BE2C (cell line): Measurements from ENCODE around the gene CLDN5.

ENCODE experiments used
- DNase-seq: peaks from one replicate; pipeline ENCODE4 v3.0.0-alpha.2; 2020
- H3K27me3 ChIP-seq: fragments of 250-450 bp; sonication (Bioruptor Pico); 2 replicates; pipeline ENCODE4 v1.5.1; 2020; ENCODE audit warnings: mild to moderate bottlenecking
- H3K36me3 ChIP-seq: fragments of 250-450 bp; sonication (Bioruptor Pico); 2 replicates; pipeline ENCODE4 v1.5.1; 2020; ENCODE audit warnings: mild to moderate bottlenecking
- H3K4me1 ChIP-seq: fragments of 250-450 bp; sonication (Bioruptor Pico); 2 replicates; pipeline ENCODE4 v1.5.1; 2020
- H3K4me3 ChIP-seq: 2 replicates; pipeline ENCODE4 v1.5.1; 2011; ENCODE audit warnings: low read depth, low read length
- H3K9me3 ChIP-seq: fragments of 250-450 bp; sonication (Bioruptor Pico); 2 replicates; pipeline ENCODE4 v1.5.1; 2020
- TF ChIP-seq, protein P1 (sequence below): IDR thresholded peaks from 2 replicates; pipeline ENCODE4 v1.5.1; 2012; ENCODE audit warnings: mild to moderate bottlenecking, low read depth, low read length

CLDN5 gene

GRCh38 chr22:19543970-19544708 lies 19.9 kb upstream of the CLDN5 start:
- H3K36me3 ChIP-seq = no peaks in the 10 kb centered on the region
- no peaks in the 10 kb centered on the region for H3K9me3 ChIP-seq
- no peaks in the 10 kb centered on the region for H3K4me1 ChIP-seq
- H3K4me3 ChIP-seq = no peak overlapping the region
- TF ChIP-seq, protein P1, sequence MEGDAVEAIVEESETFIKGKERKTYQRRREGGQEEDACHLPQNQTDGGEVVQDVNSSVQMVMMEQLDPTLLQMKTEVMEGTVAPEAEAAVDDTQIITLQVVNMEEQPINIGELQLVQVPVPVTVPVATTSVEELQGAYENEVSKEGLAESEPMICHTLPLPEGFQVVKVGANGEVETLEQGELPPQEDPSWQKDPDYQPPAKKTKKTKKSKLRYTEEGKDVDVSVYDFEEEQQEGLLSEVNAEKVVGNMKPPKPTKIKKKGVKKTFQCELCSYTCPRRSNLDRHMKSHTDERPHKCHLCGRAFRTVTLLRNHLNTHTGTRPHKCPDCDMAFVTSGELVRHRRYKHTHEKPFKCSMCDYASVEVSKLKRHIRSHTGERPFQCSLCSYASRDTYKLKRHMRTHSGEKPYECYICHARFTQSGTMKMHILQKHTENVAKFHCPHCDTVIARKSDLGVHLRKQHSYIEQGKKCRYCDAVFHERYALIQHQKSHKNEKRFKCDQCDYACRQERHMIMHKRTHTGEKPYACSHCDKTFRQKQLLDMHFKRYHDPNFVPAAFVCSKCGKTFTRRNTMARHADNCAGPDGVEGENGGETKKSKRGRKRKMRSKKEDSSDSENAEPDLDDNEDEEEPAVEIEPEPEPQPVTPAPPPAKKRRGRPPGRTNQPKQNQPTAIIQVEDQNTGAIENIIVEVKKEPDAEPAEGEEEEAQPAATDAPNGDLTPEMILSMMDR = no peak
- H3K27me3 ChIP-seq = no peaks in the 10 kb centered on the region
- DNase-seq = no peak

DNA sequence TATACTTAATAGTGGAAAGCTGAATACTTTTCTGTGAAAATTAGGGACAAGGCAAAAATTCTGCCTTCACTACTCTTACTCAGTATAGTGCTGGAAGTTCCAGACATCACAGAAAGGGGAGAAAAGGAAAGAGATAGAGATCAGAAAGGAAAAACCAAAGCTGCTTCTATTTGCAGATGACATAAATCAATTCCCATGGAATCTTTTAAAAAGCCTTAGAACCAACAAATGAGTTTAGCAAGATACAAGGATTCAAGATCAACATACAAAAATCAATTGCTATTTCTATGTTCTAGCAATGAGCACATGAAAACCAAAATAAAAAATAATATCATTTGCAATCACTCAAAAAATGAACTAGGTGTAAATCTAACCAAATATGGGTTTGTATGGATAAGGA lies 16.2 kb upstream of the CLDN5 start:
- DNase-seq = no peak
- H3K36me3 ChIP-seq = no peaks in the 10 kb centered on the region
- H3K4me1 ChIP-seq = no peaks in the 10 kb centered on the region
- TF ChIP-seq, protein P1 = no peak
- H3K4me3 ChIP-seq = no peak overlapping the region
- H3K9me3 ChIP-seq = no peaks in the 10 kb centered on the region
- H3K27me3 ChIP-seq = no peaks in the 10 kb centered on the region

DNA sequence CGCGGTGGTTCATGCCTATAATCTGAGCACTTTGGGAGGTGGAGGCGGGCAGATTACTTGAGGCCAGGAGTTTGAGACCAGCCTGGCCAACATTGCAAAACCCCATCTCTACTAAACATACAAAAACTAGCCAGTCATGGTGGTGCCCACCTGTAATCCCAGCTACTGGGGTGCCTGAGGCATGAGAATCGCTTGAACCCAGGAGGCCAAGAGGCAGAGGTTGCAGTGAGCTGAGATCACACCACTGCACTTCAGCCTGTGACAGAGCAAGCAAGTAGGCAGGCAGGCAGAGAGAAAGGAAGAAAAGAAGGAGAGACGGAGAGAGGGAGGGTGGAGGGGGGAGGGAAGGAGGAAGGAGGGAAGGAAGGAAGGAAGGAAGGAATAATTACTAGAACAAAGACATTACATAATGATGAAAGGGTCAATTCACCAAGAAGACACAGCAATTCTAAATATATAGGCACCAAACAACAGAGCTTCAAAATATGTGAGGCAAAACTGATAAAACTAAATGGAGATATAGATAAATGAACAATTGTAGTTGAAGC lies 13.8 kb upstream of the CLDN5 start:
- DNase-seq = no peak
- H3K36me3 ChIP-seq = no peaks in the 10 kb centered on the region
- TF ChIP-seq, protein P1 = no peak
- no peak overlapping the region for H3K4me3 ChIP-seq
- no peaks in the 10 kb centered on the region for H3K27me3 ChIP-seq
- no peaks in the 10 kb centered on the region for H3K9me3 ChIP-seq
- H3K4me1 ChIP-seq = no peaks in the 10 kb centered on the region

DNA sequence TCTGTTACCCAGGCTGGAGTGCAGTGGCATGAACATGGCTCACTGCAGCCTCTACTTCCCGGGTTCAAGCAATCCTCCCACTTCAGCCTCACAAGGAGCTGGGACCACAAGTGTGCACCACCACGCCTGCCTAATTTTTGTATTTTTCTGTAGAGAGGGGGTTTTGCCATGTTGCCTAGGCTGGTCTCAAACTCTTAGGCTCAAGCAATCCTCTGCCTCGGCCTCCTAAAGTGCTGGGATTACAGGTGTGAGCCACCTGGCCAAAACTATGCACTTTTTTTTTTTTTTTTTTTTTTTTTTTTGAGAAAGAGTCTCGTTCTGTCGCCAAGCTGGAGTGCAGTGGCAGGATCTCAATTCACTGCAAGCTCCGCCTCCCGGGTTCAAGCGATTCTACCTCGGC lies 12.4 kb upstream of the CLDN5 start:
- H3K27me3 ChIP-seq = no peaks in the 10 kb centered on the region
- H3K36me3 ChIP-seq = no peaks in the 10 kb centered on the region
- TF ChIP-seq, protein P1 = no peak
- H3K4me3 ChIP-seq = no peak overlapping the region
- no peaks in the 10 kb centered on the region for H3K9me3 ChIP-seq
- H3K4me1 ChIP-seq = no peaks in the 10 kb centered on the region
- DNase-seq = no peak

DNA sequence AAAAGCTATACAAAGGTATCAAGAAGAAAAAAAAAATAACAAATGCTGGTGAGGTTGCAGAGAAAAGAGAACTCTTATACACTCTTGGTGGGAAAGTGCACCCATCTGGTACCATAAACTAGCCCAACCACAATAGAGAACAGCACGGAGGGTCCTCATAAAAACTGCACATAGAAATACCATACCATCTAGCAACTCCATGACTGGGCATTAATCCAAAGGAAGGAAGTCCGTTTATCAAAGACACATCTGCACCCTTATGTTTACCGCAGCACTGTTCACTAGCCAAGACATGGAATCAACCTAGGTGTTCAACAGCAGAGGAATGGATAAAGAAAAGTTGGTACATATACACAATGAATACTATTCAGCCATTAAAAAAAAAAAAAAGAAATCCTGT lies 10.8 kb upstream of the CLDN5 start:
- Histone ChIP-seq H3K4me1 (no peaks in the 10 kb centered on the region), H3K4me3 (no peak overlapping the region), H3K27me3 (no peaks in the 10 kb centered on the region), H3K9me3 (no peaks in the 10 kb centered on the region), H3K36me3 (no peaks in the 10 kb centered on the region)
- no peak for DNase-seq
- TF ChIP-seq, protein P1 = no peak

- TF ChIP-seq, protein P1 = no peak
Observed at GRCh38 chr22:19533857-19534256, 9.6 kb upstream of the CLDN5 start.

More at GRCh38 chr22:19533857-19534256, 9.6 kb upstream of the CLDN5 start:
- Histone ChIP-seq H3K4me3 (no peak overlapping the region), H3K27me3 (no peaks in the 10 kb centered on the region), H3K36me3 (no peaks in the 10 kb centered on the region), H3K4me1 (no peaks in the 10 kb centered on the region), H3K9me3 (no peaks in the 10 kb centered on the region)
- no peak for DNase-seq
